ENCODE data around the gene ZFYVE28.

- no peak for TF ChIP-seq CTCF (IDR thresholded peaks at IDR 0.05)
- TF ChIP-seq POLR2A (IDR thresholded peaks at IDR 0.05) = no peak
Observed at GRCh38 chr4:2222838-2223237, 195.6 kb downstream of the ZFYVE28 start.

All from body of pancreas (tissue), 4 donors.